ENCODE results near the gene ADPRH. TPM values are rescaled to one million over a fixed set of nuclear protein-coding genes. Genes with fewer than 3 reads are reported as not detected.
"Not testable (repeated sequence)": the region's sequence is repeated elsewhere in the genome, so short reads cannot be mapped to it uniquely, and the experiment has no call there.

ADPRH gene
- total RNA-seq, 3 donors from 2014 or later = 1.6 to 3.3 (median 2.5) TPM

- Mint-ChIP-seq H3K4me1 (ENCODE audit: low read depth) (peaks cover 11% of the 10 kb centered on the region), H3K36me3 (ENCODE audit: insufficient read depth) (no peaks in the 10 kb centered on the region)
- no peak for DNase-seq
These were observed 25.4 kb upstream of the ADPRH start for GRCh38 chr3:119553823-119554415.

GRCh38 chr3:119555309-119555735 lies 24.0 kb upstream of the ADPRH start:
- DNase-seq (no peak), ATAC-seq (no peak)
- Mint-ChIP-seq H3K4me1 (ENCODE audit: low read depth) (peaks cover 17% of the 10 kb centered on the region), H3K36me3 (ENCODE audit: insufficient read depth) (no peaks in the 10 kb centered on the region), H3K4me3 (peak overlapping the region; percentile 39), H3K27me3 (ENCODE audit: low read depth) (no peaks in the 10 kb centered on the region), H3K9me3 (no peaks in the 10 kb centered on the region)

More at GRCh38 chr3:119553823-119554415, 25.4 kb upstream of the ADPRH start:
- Mint-ChIP-seq H3K27me3 (ENCODE audit: low read depth) (no peaks in the 10 kb centered on the region), H3K9me3 (no peaks in the 10 kb centered on the region), H3K4me3 (peak overlapping the region; percentile 7)
- no peak for ATAC-seq

GRCh38 chr3:119555929-119556328 lies 23.4 kb upstream of the ADPRH start:
- no peak for DNase-seq
- no peaks in the 10 kb centered on the region for H3K27me3 Mint-ChIP-seq (ENCODE audit: low read depth)
- peaks cover 17% of the 10 kb centered on the region for H3K4me1 Mint-ChIP-seq (ENCODE audit: low read depth)
- ATAC-seq = no peak
- peak overlapping the region; percentile 39 for H3K4me3 Mint-ChIP-seq
- H3K9me3 Mint-ChIP-seq = no peaks in the 10 kb centered on the region
- no peaks in the 10 kb centered on the region for H3K36me3 Mint-ChIP-seq (ENCODE audit: insufficient read depth)

- Mint-ChIP-seq H3K9me3 (no peaks in the 10 kb centered on the region), H3K36me3 (ENCODE audit: insufficient read depth) (no peaks in the 10 kb centered on the region), H3K27me3 (ENCODE audit: low read depth) (no peaks in the 10 kb centered on the region), H3K4me1 (ENCODE audit: low read depth) (peaks cover 19% of the 10 kb centered on the region), H3K4me3 (peak overlapping the region; percentile 43)
- no peak for ATAC-seq
- DNase-seq = no peak
These were observed 22.0 kb upstream of the ADPRH start for GRCh38 chr3:119557192-119557876.

GRCh38 chr3:119557877-119558269 lies 21.4 kb upstream of the ADPRH start:
- DNase-seq = no peak
- H3K27me3 Mint-ChIP-seq (ENCODE audit: low read depth) = no peaks in the 10 kb centered on the region
- H3K36me3 Mint-ChIP-seq (ENCODE audit: insufficient read depth) = no peaks in the 10 kb centered on the region
- no peak for ATAC-seq
- H3K4me1 Mint-ChIP-seq (ENCODE audit: low read depth) = peaks cover 24% of the 10 kb centered on the region
- H3K9me3 Mint-ChIP-seq = no peaks in the 10 kb centered on the region
- peak overlapping the region; percentile 43 for H3K4me3 Mint-ChIP-seq

GRCh38 chr3:119558626-119559317 lies 20.5 kb upstream of the ADPRH start:
- peak overlapping the region; percentile 51 for H3K4me3 Mint-ChIP-seq

GRCh38 chr3:119559441-119559963 lies 19.8 kb upstream of the ADPRH start, which contains the start of gene CD80:
Gene CD80 (minus strand): TSS chr3:119559614. CDS start chr3:119557728, 1,886 bp downstream.
- DNase-seq (peak; percentile 39), ATAC-seq (peak; percentile 66 to 81)
- no peaks in the 10 kb centered on the region for H3K27me3 Mint-ChIP-seq (ENCODE audit: low read depth)
- H3K4me3 Mint-ChIP-seq = peak within 1 kb of the TSS; percentile 51
- no peaks in the 10 kb centered on the region for H3K9me3 Mint-ChIP-seq
- H3K4me1 Mint-ChIP-seq (ENCODE audit: low read depth) = peaks cover 25% of the 10 kb centered on the region
- H3K36me3 Mint-ChIP-seq (ENCODE audit: insufficient read depth) = no peaks in the 10 kb centered on the region

More at GRCh38 chr3:119558626-119559317, 20.5 kb upstream of the ADPRH start:
- Mint-ChIP-seq H3K36me3 (ENCODE audit: insufficient read depth) (no peaks in the 10 kb centered on the region), H3K4me1 (ENCODE audit: low read depth) (peaks cover 25% of the 10 kb centered on the region), H3K27me3 (ENCODE audit: low read depth) (no peaks in the 10 kb centered on the region), H3K9me3 (no peaks in the 10 kb centered on the region)
- DNase-seq = no peak
- no peak for ATAC-seq

- Mint-ChIP-seq H3K36me3 (ENCODE audit: insufficient read depth) (no peaks in the 10 kb centered on the region), H3K27me3 (ENCODE audit: low read depth) (no peaks in the 10 kb centered on the region), H3K9me3 (no peaks in the 10 kb centered on the region), H3K4me1 (ENCODE audit: low read depth) (peaks cover 25% of the 10 kb centered on the region), H3K4me3 (no peak overlapping the region)
- no peak for ATAC-seq
- DNase-seq = no peak
These were observed 19.1 kb upstream of the ADPRH start for GRCh38 chr3:119560160-119560559.

- Mint-ChIP-seq H3K9me3 (no peaks in the 10 kb centered on the region), H3K4me1 (ENCODE audit: low read depth) (peaks cover 21% of the 10 kb centered on the region), H3K36me3 (ENCODE audit: insufficient read depth) (no peaks in the 10 kb centered on the region), H3K27me3 (ENCODE audit: low read depth) (no peaks in the 10 kb centered on the region), H3K4me3 (peak overlapping the region; percentile 19)
- DNase-seq (no peak), ATAC-seq (peak; percentile 69 to 85)
These were observed 16.9 kb upstream of the ADPRH start for GRCh38 chr3:119562307-119562961.

- H3K36me3 Mint-ChIP-seq (ENCODE audit: insufficient read depth); DNase-seq; H3K9me3 Mint-ChIP-seq; H3K4me3 Mint-ChIP-seq; H3K27me3 Mint-ChIP-seq (ENCODE audit: low read depth); ATAC-seq: not testable (repeated sequence)
- peaks cover 14% of the 10 kb centered on the region for H3K4me1 Mint-ChIP-seq (ENCODE audit: low read depth)
These were observed 16.0 kb upstream of the ADPRH start for GRCh38 chr3:119563334-119563733.

GRCh38 chr3:119569156-119569555 lies 10.1 kb upstream of the ADPRH start:
- ATAC-seq = no peak
- no peaks in the 10 kb centered on the region for H3K36me3 Mint-ChIP-seq (ENCODE audit: insufficient read depth)
- no peaks in the 10 kb centered on the region for H3K9me3 Mint-ChIP-seq
- peaks cover 11% of the 10 kb centered on the region for H3K27me3 Mint-ChIP-seq (ENCODE audit: low read depth)
- no peak for DNase-seq
- H3K4me1 Mint-ChIP-seq (ENCODE audit: low read depth) = no peaks in the 10 kb centered on the region
- H3K4me3 Mint-ChIP-seq = no peak overlapping the region

GRCh38 chr3:119570229-119570628 lies 9.1 kb upstream of the ADPRH start:
- ATAC-seq (no peak), DNase-seq (no peak)
- Mint-ChIP-seq H3K27me3 (ENCODE audit: low read depth) (peaks cover 11% of the 10 kb centered on the region), H3K9me3 (no peaks in the 10 kb centered on the region), H3K36me3 (ENCODE audit: insufficient read depth) (no peaks in the 10 kb centered on the region), H3K4me1 (ENCODE audit: low read depth) (no peaks in the 10 kb centered on the region), H3K4me3 (no peak overlapping the region)

GRCh38 chr3:119571230-119571629 lies 8.1 kb upstream of the ADPRH start:
- no peak overlapping the region for H3K4me3 Mint-ChIP-seq
- DNase-seq (no peak), ATAC-seq (no peak)
- H3K27me3 Mint-ChIP-seq (ENCODE audit: low read depth) = peaks cover 11% of the 10 kb centered on the region
- H3K36me3 Mint-ChIP-seq (ENCODE audit: insufficient read depth) = no peaks in the 10 kb centered on the region
- no peaks in the 10 kb centered on the region for H3K4me1 Mint-ChIP-seq (ENCODE audit: low read depth)
- no peaks in the 10 kb centered on the region for H3K9me3 Mint-ChIP-seq

- no peak for DNase-seq
- Mint-ChIP-seq H3K9me3 (no peaks in the 10 kb centered on the region), H3K4me1 (ENCODE audit: low read depth) (no peaks in the 10 kb centered on the region), H3K27me3 (ENCODE audit: low read depth) (peaks cover 11% of the 10 kb centered on the region), H3K4me3 (no peak overlapping the region), H3K36me3 (ENCODE audit: insufficient read depth) (no peaks in the 10 kb centered on the region)
- no peak for ATAC-seq
These were observed 7.6 kb upstream of the ADPRH start for GRCh38 chr3:119571688-119572087.

Data from activated T-cell treated with anti-CD3 and anti-CD28 coated beads, Interleukin-2, amount 50 U/mL, for 4 hours (primary cell).